NCI-H446 treated with DMSO at 0.1 percent for 48 hours (cell line): ENCODE data around the gene DUS1L.

ENCODE experiments used
- DNase-seq: peaks from one replicate; lab custom pipeline; 2025; lab: John Stamatoyannopoulos, UW

The DUS1L gene

GRCh38 chr17:82065638-82066303 lies at the start of gene DUS1L:
Gene DUS1L, minus strand, starts transcription at chr17:82065804. Its CDS starts 745 bp downstream, at chr17:82065059.
- DNase-seq = no peak

GRCh38 chr17:82114872-82115271 lies 49.3 kb upstream of the DUS1L start:
- no peak for DNase-seq

- DNase-seq = no peak
Observed at GRCh38 chr17:82114447-82114846, 48.8 kb upstream of the DUS1L start.

GRCh38 chr17:82113941-82114340 lies 48.3 kb upstream of the DUS1L start:
- no peak for DNase-seq

GRCh38 chr17:82113422-82113821 lies 47.8 kb upstream of the DUS1L start:
- no peak for DNase-seq

GRCh38 chr17:82112914-82113311 lies 47.3 kb upstream of the DUS1L start:
- no peak for DNase-seq

GRCh38 chr17:82112181-82112913 lies 46.7 kb upstream of the DUS1L start:
- no peak for DNase-seq

- DNase-seq = no peak
Observed at GRCh38 chr17:82110298-82110697, 44.7 kb upstream of the DUS1L start.

GRCh38 chr17:82108961-82109475 lies 43.4 kb upstream of the DUS1L start:
- no peak for DNase-seq

GRCh38 chr17:82108496-82108945 lies 42.9 kb upstream of the DUS1L start:
- DNase-seq = no peak

GRCh38 chr17:82108038-82108437 lies 42.4 kb upstream of the DUS1L start:
- DNase-seq = no peak

GRCh38 chr17:82107341-82107860 lies 41.8 kb upstream of the DUS1L start:
- no peak for DNase-seq

GRCh38 chr17:82106688-82107305 lies 41.2 kb upstream of the DUS1L start:
- no peak for DNase-seq

- no peak for DNase-seq
Observed at GRCh38 chr17:82105882-82106687, 40.5 kb upstream of the DUS1L start.

GRCh38 chr17:82105417-82105881 lies 39.8 kb upstream of the DUS1L start:
- DNase-seq = no peak

- no peak for DNase-seq
Observed at GRCh38 chr17:82104797-82105416, 39.3 kb upstream of the DUS1L start.

GRCh38 chr17:82103553-82104451 lies 38.2 kb upstream of the DUS1L start:
- DNase-seq = no peak

- DNase-seq = no peak
Observed at GRCh38 chr17:82101767-82102679, 36.4 kb upstream of the DUS1L start.

- DNase-seq = no peak
Observed at GRCh38 chr17:82101301-82101715, 35.7 kb upstream of the DUS1L start.
